GM19023 (cell line): ENCODE data around the gene SYNE2.
"Not testable (repeated sequence)": the region's sequence is repeated elsewhere in the genome, so short reads cannot be mapped to it uniquely, and the experiment has no call there.

Experiments used
- ATAC-seq: cut with Tn5 transposase; IDR thresholded peaks from one replicate; pipeline ENCODE4 v1.9.1; 2021; ENCODE audit warnings: mild to moderate bottlenecking, moderate library complexity; ENCODE audit not compliant: unreplicated experiment

The SYNE2 gene

GRCh38 chr14:64186231-64187129 is 333.7 kb downstream of the SYNE2 start:
- ATAC-seq = no peak

DNA sequence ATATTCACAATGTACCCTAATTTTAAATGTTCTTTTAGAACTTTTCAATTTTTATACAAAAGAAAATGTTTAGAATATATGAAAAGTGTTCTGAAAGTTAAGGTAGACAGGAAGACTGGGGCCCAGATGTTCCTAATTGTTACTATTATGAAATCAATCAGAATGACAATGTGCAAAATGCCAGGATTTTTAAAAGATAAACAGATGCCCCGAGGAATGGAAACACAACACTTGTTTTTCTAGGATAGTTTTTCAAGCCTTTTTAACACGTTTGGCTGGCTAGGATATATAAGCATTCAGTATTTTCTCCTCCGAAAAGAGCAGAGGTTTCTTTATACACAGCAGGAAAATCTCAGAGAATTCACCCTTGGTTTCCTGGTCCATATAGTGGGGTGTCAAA is 334.5 kb downstream of the SYNE2 start:
- no peak for ATAC-seq

GRCh38 chr14:64190974-64191502 is 338.2 kb downstream of the SYNE2 start:
- ATAC-seq = no peak

DNA sequence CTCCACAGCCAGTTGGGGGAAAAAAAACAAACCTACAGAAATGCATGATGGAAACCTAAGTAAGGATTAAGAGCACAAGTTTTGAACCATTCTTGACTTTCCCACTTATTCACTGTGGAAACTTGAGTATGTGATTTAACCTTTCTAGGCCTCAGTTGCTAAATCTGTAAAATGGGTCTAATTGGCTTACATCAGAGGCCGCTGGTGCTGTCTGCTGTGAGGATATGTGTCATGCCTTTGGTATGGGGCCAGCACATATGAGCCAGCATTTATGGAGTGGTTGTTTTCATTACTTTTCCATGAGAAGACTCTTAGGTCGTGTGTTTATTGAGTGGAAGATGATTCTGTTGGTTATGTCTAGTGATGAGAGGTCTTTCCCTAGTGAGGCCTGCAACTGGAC is 339.0 kb downstream of the SYNE2 start:
- no peak for ATAC-seq

- ATAC-seq = no peak
Observed at GRCh38 chr14:64193821-64194220, 341.0 kb downstream of the SYNE2 start.

DNA sequence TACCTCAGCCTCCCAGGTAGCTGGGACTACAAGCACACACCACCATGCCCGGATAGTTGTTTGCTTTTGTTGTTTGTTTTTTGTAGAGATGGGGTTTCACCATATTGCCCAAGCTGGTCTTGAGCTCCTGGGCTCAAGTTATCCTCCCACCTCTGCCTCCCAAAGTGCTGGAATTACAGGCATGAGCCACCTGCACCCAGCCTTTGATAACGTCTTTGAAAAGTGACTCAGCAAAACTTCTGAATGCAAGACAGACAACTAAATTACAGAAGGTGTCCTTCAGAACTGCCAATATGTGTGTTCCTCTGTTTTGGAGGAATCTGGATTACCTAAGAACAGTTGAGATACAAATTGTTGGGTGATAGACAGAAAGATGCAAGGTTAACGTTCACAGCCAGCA is 341.6 kb downstream of the SYNE2 start:
- ATAC-seq = no peak

- no peak for ATAC-seq
Observed at GRCh38 chr14:64195199-64195598, 342.4 kb downstream of the SYNE2 start.

DNA sequence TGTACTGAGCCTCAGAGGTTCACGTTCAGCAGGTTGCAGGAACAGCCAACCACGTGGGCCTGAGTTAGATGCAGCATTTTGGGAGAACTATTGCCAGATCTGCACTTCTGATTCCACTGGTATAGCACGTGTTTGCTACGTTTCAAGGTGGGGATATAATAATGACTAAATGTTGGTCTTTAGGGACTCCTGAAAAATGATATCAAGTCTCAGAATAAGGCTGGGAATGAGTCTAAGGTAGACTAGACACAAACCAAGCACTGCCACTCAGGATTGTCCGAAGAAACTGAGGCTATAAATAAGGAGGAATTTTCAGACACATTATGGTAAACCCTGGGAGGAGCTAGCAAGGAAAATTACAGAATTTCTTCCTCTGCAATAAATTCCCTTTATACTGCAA is 343.3 kb downstream of the SYNE2 start:
- no peak for ATAC-seq

GRCh38 chr14:64196814-64197411 is 344.1 kb downstream of the SYNE2 start:
- peak; percentile 56 for ATAC-seq

DNA sequence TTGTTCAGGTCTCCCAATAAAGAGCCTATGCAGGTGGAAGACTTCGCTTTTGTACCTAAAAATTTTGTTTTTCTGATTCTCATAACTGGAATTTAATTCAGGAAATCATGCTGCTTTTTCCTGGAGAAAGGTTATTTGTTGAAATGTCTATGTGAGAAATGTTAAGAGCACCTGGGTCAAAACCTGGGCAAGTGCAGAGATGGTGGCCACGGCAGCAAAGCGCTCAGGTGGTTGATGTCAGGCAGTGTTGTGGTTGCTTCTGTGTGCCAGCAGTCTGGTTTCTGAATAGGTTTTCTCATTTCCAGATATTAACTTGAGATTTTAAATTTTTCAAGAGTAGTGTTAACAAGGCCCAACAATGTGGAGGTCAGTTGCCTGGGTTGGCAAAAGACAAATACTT is 345.2 kb downstream of the SYNE2 start:
- ATAC-seq = no peak

GRCh38 chr14:64198486-64198885 is 345.7 kb downstream of the SYNE2 start:
- ATAC-seq = no peak

GRCh38 chr14:64200170-64200569 is 347.4 kb downstream of the SYNE2 start:
- no peak for ATAC-seq

- ATAC-seq = no peak
Observed at GRCh38 chr14:64201296-64201695, 348.5 kb downstream of the SYNE2 start.

DNA sequence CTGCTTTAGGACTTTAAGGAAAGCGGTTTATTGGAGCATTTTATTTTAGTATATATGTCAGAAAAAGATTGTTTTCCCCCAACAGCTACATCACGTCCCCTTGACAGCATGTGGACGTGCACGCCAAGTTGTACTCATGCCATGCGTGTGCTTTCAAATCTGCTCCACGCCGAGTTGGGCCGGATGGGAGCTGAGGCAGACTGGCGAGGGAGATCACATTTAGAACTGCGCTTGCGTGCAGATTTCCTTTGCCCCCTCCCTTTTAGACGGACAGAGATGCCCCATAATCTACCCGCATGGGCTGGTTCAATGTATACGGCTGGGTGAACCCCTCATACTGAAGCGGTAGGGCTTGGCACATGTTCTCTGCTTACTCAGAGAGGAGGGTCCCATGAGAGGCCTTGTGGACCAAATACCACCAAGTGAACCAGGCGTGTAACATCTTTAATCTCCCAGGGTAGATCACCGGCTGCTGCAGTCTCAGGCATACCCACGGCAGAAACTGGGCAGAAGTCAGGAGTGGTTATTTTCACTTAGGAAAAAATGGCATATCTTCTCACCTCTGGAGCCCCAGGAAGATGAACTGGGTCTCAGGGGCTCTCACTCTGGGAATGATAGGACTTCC is 349.2 kb downstream of the SYNE2 start:
- ATAC-seq = no peak

DNA sequence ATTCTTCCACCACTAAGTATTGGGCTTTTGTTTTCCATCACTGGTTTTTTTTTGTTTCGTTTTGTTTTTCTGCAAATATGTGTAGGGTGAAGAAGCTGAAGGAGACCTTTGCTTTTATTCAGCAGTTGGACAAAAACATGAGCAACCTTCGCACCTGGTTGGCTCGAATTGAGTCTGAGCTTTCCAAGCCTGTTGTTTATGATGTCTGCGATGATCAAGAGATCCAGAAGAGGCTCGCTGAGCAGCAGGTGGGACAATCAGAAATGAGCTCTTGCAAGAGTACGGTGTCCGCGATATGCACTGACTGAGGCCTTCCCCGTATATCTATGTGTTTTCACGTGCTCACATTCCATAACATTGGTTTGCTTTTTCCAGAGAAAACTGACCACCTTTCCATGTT is 349.9 kb downstream of the SYNE2 start:
- no peak for ATAC-seq

GRCh38 chr14:64203366-64204006 is 350.7 kb downstream of the SYNE2 start:
- no peak for ATAC-seq

DNA sequence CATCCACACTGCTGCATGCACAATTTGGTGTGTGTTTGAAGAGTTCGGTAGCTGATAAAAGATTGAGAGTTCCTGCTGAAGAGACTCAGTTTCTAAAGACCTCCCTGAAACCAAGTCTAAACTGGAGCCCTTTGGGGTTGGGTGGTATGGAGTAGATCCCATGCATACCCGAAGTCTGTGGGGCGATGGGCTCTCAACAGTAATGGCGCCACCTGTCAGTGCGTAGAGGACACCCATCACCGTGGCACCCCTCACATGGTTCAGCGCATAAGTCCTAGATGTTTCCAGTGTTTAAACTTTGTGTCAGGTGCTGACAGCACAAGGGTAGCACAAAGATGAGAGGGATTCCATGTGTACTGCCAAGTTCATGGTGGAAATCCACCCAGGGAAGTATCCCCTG is 355.5 kb downstream of the SYNE2 start:
- no peak for ATAC-seq

- ATAC-seq = no peak
Observed at GRCh38 chr14:64208981-64209380, 356.2 kb downstream of the SYNE2 start.

DNA sequence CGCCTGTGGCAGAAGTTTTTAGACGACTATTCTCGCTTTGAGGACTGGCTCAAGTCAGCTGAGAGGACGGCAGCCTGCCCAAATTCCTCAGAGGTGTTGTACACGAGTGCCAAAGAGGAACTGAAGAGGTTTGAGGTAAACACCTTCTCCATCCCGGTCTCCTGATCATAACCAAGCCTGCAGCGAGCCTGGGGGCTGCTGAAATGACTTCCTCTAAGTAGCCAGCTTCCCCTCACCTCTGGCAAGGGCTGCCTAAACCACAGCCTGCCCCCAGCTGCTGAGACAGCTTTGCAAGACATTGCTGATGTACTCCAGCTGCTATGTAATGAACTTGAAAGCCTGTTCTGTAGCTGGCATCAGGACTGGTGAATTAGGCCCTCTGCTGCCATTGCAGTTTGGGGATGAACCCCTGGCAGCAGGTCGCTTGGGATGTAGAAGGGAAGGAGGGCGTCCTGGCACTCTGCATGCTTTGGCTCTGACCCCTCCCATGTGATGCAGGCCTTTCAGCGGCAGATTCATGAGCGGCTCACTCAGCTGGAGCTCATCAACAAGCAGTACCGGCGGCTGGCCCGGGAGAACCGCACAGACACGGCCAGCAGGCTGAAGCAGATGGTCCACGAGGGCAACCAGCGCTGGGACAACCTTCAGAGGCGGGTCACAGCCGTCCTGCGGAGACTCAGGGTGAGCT is 356.8 kb downstream of the SYNE2 start:
- ATAC-seq = no peak

- ATAC-seq = no peak
Observed at GRCh38 chr14:64210216-64210615, 357.4 kb downstream of the SYNE2 start.

DNA sequence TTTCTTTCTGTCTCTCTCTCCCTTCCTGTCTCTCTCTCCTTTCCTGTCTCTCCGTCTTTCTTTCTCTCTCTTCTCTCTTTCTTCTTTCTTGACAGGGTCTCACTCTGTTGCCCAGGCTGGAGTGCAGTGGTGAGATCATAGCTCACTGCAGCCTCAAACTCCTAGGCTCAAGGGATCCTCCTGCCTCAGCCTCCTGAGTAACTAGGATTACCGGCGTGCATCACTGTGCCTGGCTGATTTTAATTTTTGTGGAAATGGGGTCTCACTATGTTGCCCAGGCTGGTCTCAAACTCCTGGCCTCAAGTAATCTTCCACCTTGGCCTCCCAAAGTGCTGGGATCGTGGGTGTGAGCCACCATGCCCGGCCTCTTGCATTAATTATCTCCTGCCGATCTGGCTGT is 358.1 kb downstream of the SYNE2 start:
- ATAC-seq = not testable (repeated sequence)
